HEK293 (cell line): Measurements from ENCODE around the gene ST3GAL2.
A peak's percentile ranks its signal among the peaks of the same experiment; 100 is the strongest.

Source experiments
- BCL11B ChIP-seq: fragments of 450-650 bp; formaldehyde crosslinking; IDR thresholded peaks from 2 replicates; pipeline ENCODE4 v1.5.1; 2016; ENCODE audit warnings: low read depth, missing biosample characterization, missing genetic modification characterization
- EGR2 ChIP-seq: fragments of 450-650 bp; formaldehyde crosslinking; IDR thresholded peaks from 2 replicates; pipeline ENCODE4 v1.5.1; 2016; ENCODE audit warnings: low read depth, missing biosample characterization, missing genetic modification characterization
- GLIS2 ChIP-seq: fragments of 450-650 bp; formaldehyde crosslinking; IDR thresholded peaks from 2 replicates; pipeline ENCODE4 v1.5.1; 2016; ENCODE audit warnings: missing biosample characterization, missing genetic modification characterization
- KLF1 ChIP-seq: fragments of 450-650 bp; formaldehyde crosslinking; IDR thresholded peaks from 2 replicates; pipeline ENCODE4 v1.5.1; 2016; ENCODE audit warnings: missing biosample characterization, missing genetic modification characterization
- KLF10 ChIP-seq: fragments of 450-650 bp; IDR thresholded peaks from 2 replicates; pipeline ENCODE4 v1.5.1; 2018; ENCODE audit warnings: missing biosample characterization, mild to moderate bottlenecking, missing genetic modification characterization
- KLF16 ChIP-seq: fragments of 450-650 bp; formaldehyde crosslinking; IDR thresholded peaks from 2 replicates; pipeline ENCODE4 v1.5.1; 2017; ENCODE audit warnings: missing biosample characterization, missing genetic modification characterization
- MZF1 ChIP-seq: fragments of 450-650 bp; formaldehyde crosslinking; IDR thresholded peaks from 2 replicates; pipeline ENCODE4 v1.5.1; 2017; ENCODE audit warnings: missing biosample characterization, missing genetic modification characterization, borderline replicate concordance
- OSR2 ChIP-seq: fragments of 450-650 bp; formaldehyde crosslinking; IDR thresholded peaks from 2 replicates; pipeline ENCODE4 v1.5.1; 2016; ENCODE audit warnings: missing biosample characterization, missing genetic modification characterization
- RBAK ChIP-seq: fragments of 450-650 bp; formaldehyde crosslinking; IDR thresholded peaks from 2 replicates; pipeline ENCODE4 v1.5.1; 2016; ENCODE audit warnings: missing biosample characterization, missing genetic modification characterization
- REPIN1 ChIP-seq: fragments of 450-650 bp; formaldehyde crosslinking; IDR thresholded peaks from 2 replicates; pipeline ENCODE4 v1.5.1; 2017; ENCODE audit warnings: missing biosample characterization, missing genetic modification characterization, low read depth
- SP7 ChIP-seq: fragments of 450-650 bp; formaldehyde crosslinking; IDR thresholded peaks from 2 replicates; pipeline ENCODE4 v1.5.1; 2016; ENCODE audit warnings: missing biosample characterization, missing genetic modification characterization
- ZBTB21 ChIP-seq: fragments of 450-650 bp; formaldehyde crosslinking; IDR thresholded peaks from 2 replicates; pipeline ENCODE4 v1.5.1; 2017; ENCODE audit warnings: missing biosample characterization, missing genetic modification characterization
- ZBTB48 ChIP-seq: fragments of 450-650 bp; formaldehyde crosslinking; IDR thresholded peaks from 2 replicates; pipeline ENCODE4 v1.5.1; 2016; ENCODE audit warnings: missing biosample characterization, missing genetic modification characterization
- ZEB2 ChIP-seq: fragments of 450-650 bp; formaldehyde crosslinking; IDR thresholded peaks from 2 replicates; pipeline ENCODE4 v1.5.1; 2016; ENCODE audit warnings: missing biosample characterization, missing genetic modification characterization
- ZNF121 ChIP-seq: fragments of 450-650 bp; formaldehyde crosslinking; IDR thresholded peaks from 2 replicates; pipeline ENCODE4 v1.5.1; 2016; ENCODE audit warnings: missing biosample characterization, missing genetic modification characterization
- ZNF133 ChIP-seq: fragments of 450-650 bp; formaldehyde crosslinking; IDR thresholded peaks from 2 replicates; pipeline ENCODE4 v1.5.1; 2016; ENCODE audit warnings: missing biosample characterization, missing genetic modification characterization
- ZNF169 ChIP-seq: fragments of 450-650 bp; formaldehyde crosslinking; IDR thresholded peaks from 2 replicates; pipeline ENCODE4 v1.5.1; 2016; ENCODE audit warnings: missing biosample characterization, missing genetic modification characterization
- ZNF174 ChIP-seq: fragments of 450-650 bp; formaldehyde crosslinking; IDR thresholded peaks from 2 replicates; pipeline ENCODE4 v1.5.0; 2017; ENCODE audit warnings: missing biosample characterization, mild to moderate bottlenecking, missing genetic modification characterization
- ZNF223 ChIP-seq: fragments of 450-650 bp; formaldehyde crosslinking; IDR thresholded peaks from 2 replicates; pipeline ENCODE4 v1.5.1; 2016; ENCODE audit warnings: missing biosample characterization, missing genetic modification characterization
- ZNF24 ChIP-seq: fragments of 450-650 bp; formaldehyde crosslinking; IDR thresholded peaks from 2 replicates; pipeline ENCODE4 v1.5.1; 2016; ENCODE audit warnings: missing biosample characterization, missing genetic modification characterization
- ZNF292 ChIP-seq: fragments of 450-650 bp; formaldehyde crosslinking; IDR thresholded peaks from 2 replicates; pipeline ENCODE4 v1.5.1; 2016; ENCODE audit warnings: low read depth, missing biosample characterization, missing genetic modification characterization, borderline replicate concordance
- ZNF350 ChIP-seq: fragments of 450-650 bp; formaldehyde crosslinking; IDR thresholded peaks from 2 replicates; pipeline ENCODE4 v1.5.0; 2017; ENCODE audit warnings: missing biosample characterization, mild to moderate bottlenecking, missing genetic modification characterization
- ZNF426 ChIP-seq: fragments of 450-650 bp; formaldehyde crosslinking; IDR thresholded peaks from 2 replicates; pipeline ENCODE4 v1.5.1; 2017; ENCODE audit warnings: missing biosample characterization, missing genetic modification characterization, mild to moderate bottlenecking, inconsistent platforms, moderate library complexity
- ZNF529 ChIP-seq: fragments of 450-650 bp; formaldehyde crosslinking; IDR thresholded peaks from 2 replicates; pipeline ENCODE4 v1.5.1; 2017; ENCODE audit warnings: missing genetic modification characterization, missing biosample characterization; ENCODE audit not compliant: insufficient replicate concordance
- ZNF548 ChIP-seq: fragments of 450-650 bp; formaldehyde crosslinking; IDR thresholded peaks from 2 replicates; pipeline ENCODE4 v1.5.1; 2016; ENCODE audit warnings: missing biosample characterization, missing genetic modification characterization
- ZNF555 ChIP-seq: fragments of 450-650 bp; formaldehyde crosslinking; conservative IDR thresholded peaks from 2 replicates; pipeline ENCODE4 v1.5.1; 2017; ENCODE audit warnings: missing biosample characterization, mild to moderate bottlenecking, missing genetic modification characterization, inconsistent platforms
- ZNF580 ChIP-seq: fragments of 450-650 bp; formaldehyde crosslinking; IDR thresholded peaks from 2 replicates; pipeline ENCODE4 v1.5.1; 2016; ENCODE audit warnings: missing biosample characterization, missing genetic modification characterization
- ZNF610 ChIP-seq: fragments of 450-650 bp; formaldehyde crosslinking; IDR thresholded peaks from 2 replicates; pipeline ENCODE4 v1.5.1; 2016; ENCODE audit warnings: missing biosample characterization, missing genetic modification characterization, borderline replicate concordance
- ZNF645 ChIP-seq: fragments of 450-650 bp; formaldehyde crosslinking; IDR thresholded peaks from 2 replicates; pipeline ENCODE4; 2016; ENCODE audit warnings: missing biosample characterization, missing genetic modification characterization
- ZNF76 ChIP-seq: fragments of 450-650 bp; formaldehyde crosslinking; IDR thresholded peaks from 2 replicates; pipeline ENCODE4; 2016; ENCODE audit warnings: low read depth, missing biosample characterization, missing genetic modification characterization, borderline replicate concordance
- ZNF777 ChIP-seq: fragments of 450-650 bp; formaldehyde crosslinking; IDR thresholded peaks from 2 replicates; pipeline ENCODE4 v1.5.1; 2017; ENCODE audit warnings: missing biosample characterization, missing genetic modification characterization, borderline replicate concordance
- ZNF843 ChIP-seq: fragments of 450-650 bp; formaldehyde crosslinking; IDR thresholded peaks from 2 replicates; pipeline ENCODE4 v1.5.1; 2016; ENCODE audit warnings: missing biosample characterization, missing genetic modification characterization
- ZSCAN30 ChIP-seq: fragments of 450-650 bp; IDR thresholded peaks from 2 replicates; pipeline ENCODE4 v1.5.1; 2018; ENCODE audit warnings: missing biosample characterization, mild to moderate bottlenecking, missing genetic modification characterization, moderate library complexity
- TF ChIP-seq, protein P1 (sequence below): fragments of 450-650 bp; formaldehyde crosslinking; IDR thresholded peaks from 2 replicates; pipeline ENCODE4 v1.5.1; 2016; ENCODE audit warnings: missing biosample characterization, missing genetic modification characterization
- TF ChIP-seq, protein P2 (sequence below): fragments of 450-650 bp; formaldehyde crosslinking; IDR thresholded peaks from 2 replicates; pipeline ENCODE4 v1.5.1; 2016; ENCODE audit warnings: missing biosample characterization, missing genetic modification characterization

Gene ST3GAL2

GRCh38 chr16:70438969-70439862 is at the start of gene ST3GAL2 (continued):
- TF ChIP-seq, protein P1, sequence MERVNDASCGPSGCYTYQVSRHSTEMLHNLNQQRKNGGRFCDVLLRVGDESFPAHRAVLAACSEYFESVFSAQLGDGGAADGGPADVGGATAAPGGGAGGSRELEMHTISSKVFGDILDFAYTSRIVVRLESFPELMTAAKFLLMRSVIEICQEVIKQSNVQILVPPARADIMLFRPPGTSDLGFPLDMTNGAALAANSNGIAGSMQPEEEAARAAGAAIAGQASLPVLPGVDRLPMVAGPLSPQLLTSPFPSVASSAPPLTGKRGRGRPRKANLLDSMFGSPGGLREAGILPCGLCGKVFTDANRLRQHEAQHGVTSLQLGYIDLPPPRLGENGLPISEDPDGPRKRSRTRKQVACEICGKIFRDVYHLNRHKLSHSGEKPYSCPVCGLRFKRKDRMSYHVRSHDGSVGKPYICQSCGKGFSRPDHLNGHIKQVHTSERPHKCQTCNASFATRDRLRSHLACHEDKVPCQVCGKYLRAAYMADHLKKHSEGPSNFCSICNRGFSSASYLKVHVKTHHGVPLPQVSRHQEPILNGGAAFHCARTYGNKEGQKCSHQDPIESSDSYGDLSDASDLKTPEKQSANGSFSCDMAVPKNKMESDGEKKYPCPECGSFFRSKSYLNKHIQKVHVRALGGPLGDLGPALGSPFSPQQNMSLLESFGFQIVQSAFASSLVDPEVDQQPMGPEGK: peak; percentile 100
- TF ChIP-seq ZEB2 (tag by site-specific recombination) (peak; percentile 57; the same call in 1 of the 2 replicates), SP7 (tag by site-specific recombination) (peak; percentile 55; the same call in 1 of the 2 replicates), KLF1 (tag by site-specific recombination) (peak; percentile 88), ZNF223 (tag by site-specific recombination) (no peak), GLIS2 (tag by site-specific recombination) (peak; percentile 99), MZF1 (tag by site-specific recombination) (no peak), ZNF777 (tag by site-specific recombination) (peak; percentile 44; the same call in 1 of the 2 replicates), ZNF548 (tag by site-specific recombination) (no peak), ZNF610 (no peak), ZNF645 (tag by site-specific recombination) (no peak), ZNF555 (no peak), ZNF843 (tag by site-specific recombination) (peak; percentile 74), EGR2 (tag by site-specific recombination) (peak; percentile 74), BCL11B (no peak), ZNF24 (peak; percentile 67; the same call in 1 of the 2 replicates), REPIN1 (peak; percentile 45; the same call in 1 of the 2 replicates), KLF16 (tag by site-specific recombination) (peak; percentile 92), ZBTB21 (tag by site-specific recombination) (0 out of 2 replicates have a peak, but pooled peaks have one; percentile 32), ZNF76 (peak; percentile 100), ZNF174 (tag by site-specific recombination) (no peak), ZNF580 (tag by site-specific recombination) (peak; percentile 60; the same call in 1 of the 2 replicates), RBAK (0 out of 2 replicates have a peak, but pooled peaks have one; percentile 18), ZNF121 (no peak), ZBTB48 (peak; percentile 94), ZNF529 (tag by site-specific recombination) (no peak), ZNF292 (tag by site-specific recombination) (no peak), ZSCAN30 (tag by site-specific recombination) (0 out of 2 replicates have a peak, but pooled peaks have one; percentile 41), ZNF350 (tag by site-specific recombination) (no peak), KLF10 (no peak), ZNF169 (tag by site-specific recombination) (no peak), ZNF133 (tag by site-specific recombination) (no peak), OSR2 (tag by site-specific recombination) (no peak), ZNF426 (tag by site-specific recombination) (no peak)
- TF ChIP-seq, protein P2, sequence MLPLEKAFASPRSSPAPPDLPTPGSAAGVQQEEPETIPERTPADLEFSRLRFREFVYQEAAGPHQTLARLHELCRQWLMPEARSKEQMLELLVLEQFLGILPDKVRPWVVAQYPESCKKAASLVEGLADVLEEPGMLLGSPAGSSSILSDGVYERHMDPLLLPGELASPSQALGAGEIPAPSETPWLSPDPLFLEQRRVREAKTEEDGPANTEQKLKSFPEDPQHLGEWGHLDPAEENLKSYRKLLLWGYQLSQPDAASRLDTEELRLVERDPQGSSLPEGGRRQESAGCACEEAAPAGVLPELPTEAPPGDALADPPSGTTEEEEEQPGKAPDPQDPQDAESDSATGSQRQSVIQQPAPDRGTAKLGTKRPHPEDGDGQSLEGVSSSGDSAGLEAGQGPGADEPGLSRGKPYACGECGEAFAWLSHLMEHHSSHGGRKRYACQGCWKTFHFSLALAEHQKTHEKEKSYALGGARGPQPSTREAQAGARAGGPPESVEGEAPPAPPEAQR (tag by site-specific recombination): 0 out of 2 replicates have a peak, but pooled peaks have one; percentile 24
